ENCODE measurements around the gene INSYN2A. TPM values are rescaled to one million over a fixed set of nuclear protein-coding genes. Genes with fewer than 3 reads are reported as not detected.

INSYN2A gene
- total and polyA plus RNA-seq, 9 of the 15 experiments (the other 6 are each of a cell fraction or from before 2014, with no cell fraction given), result not detected

GRCh38 chr10:127189226-127189625, 7.2 kb downstream of the INSYN2A start:
- no peak for ATAC-seq
- in situ Hi-C loops (cut with MboI), result no loop called here
- no peak overlapping the region for H3K27ac ChIP-seq (ENCODE audit: extremely low read depth, low read depth, low read length)
- no peak for DNase-seq (ENCODE audit: extremely low read depth in 1 of 4, low spot score in 3 of 4)
- no peaks in the 10 kb centered on the region for H3K9me1 ChIP-seq (ENCODE audit: control insufficient read depth, insufficient read depth, low read length)
- H3K4me3 ChIP-seq, result no peak overlapping the region
- POLR2A ChIA-PET, result no interaction called here
- intact Hi-C loops (cut with micrococcal nuclease), result no loop called here
- TF ChIP-seq ESRRB (CRISPR knock-in tag; IDR thresholded peaks at IDR 0.05; ENCODE audit: borderline replicate concordance) (no peak), MYBL2 (IDR thresholded peaks at IDR 0.05; ENCODE audit: low read depth) (no peak), MYBL2 (CRISPR knock-in tag; IDR thresholded peaks at IDR 0.05; ENCODE audit: borderline replicate concordance) (no peak), TSHZ1 (CRISPR knock-in tag; IDR thresholded peaks at IDR 0.05) (no peak), PCBP2 (IDR thresholded peaks at IDR 0.05; ENCODE audit: low read depth, low read length, poor library complexity, severe bottlenecking) (no peak), NELFE (IDR thresholded peaks at IDR 0.05; ENCODE audit: insufficient read depth, insufficient read length) (no peak), ZNF277 (CRISPR knock-in tag; IDR thresholded peaks at IDR 0.05; ENCODE audit: borderline replicate concordance) (no peak), PHTF2 (CRISPR knock-in tag; IDR thresholded peaks at IDR 0.05) (no peak), THAP12 (CRISPR knock-in tag; IDR thresholded peaks at IDR 0.05) (no peak)
- no peak overlapping the region for H2AFZ ChIP-seq (ENCODE audit: low read depth, low read length)
- H3K27me3 ChIP-seq (ENCODE audit: control insufficient read depth in 2 of 2, insufficient read depth in 2 of 2, low read length in 2 of 2), result no peaks in the 10 kb centered on the region
- no peaks in the 10 kb centered on the region for H4K20me1 ChIP-seq (replicated peaks; ENCODE audit: control insufficient read depth, insufficient read depth, low read length)
- H3K9me3 ChIP-seq (replicated peaks; ENCODE audit: control insufficient read depth, insufficient read depth, low read depth, low read length), result no peaks in the 10 kb centered on the region
- CTCF ChIA-PET (ENCODE audit: low intra/inter-chr PET ratio), result no interaction called here
- H3K4me1 ChIP-seq (replicated peaks in 1 of 2; ENCODE audit: control insufficient read depth in 2 of 2, insufficient read depth in 2 of 2, low read length in 2 of 2), result no peaks in the 10 kb centered on the region
- H3K9ac ChIP-seq (ENCODE audit: insufficient read depth in 1 of 2, low read depth in 2 of 2, low read length in 2 of 2), result no peak overlapping the region
- BruUV-seq (replicated peaks), result no TSS peak
- no peaks in the 10 kb centered on the region for H3K79me2 ChIP-seq (ENCODE audit: control insufficient read depth, insufficient read depth, low read length)
- H3K36me3 ChIP-seq (ENCODE audit: control insufficient read depth, insufficient read depth, low read length), result no peaks in the 10 kb centered on the region
- FAIRE-seq, result no peak
- no peak overlapping the region for H3K4me2 ChIP-seq (ENCODE audit: insufficient read depth, low read length)
